Nucleus accumbens (tissue), 56 donors: ENCODE results near the gene ISM2.

Experiments
- DNase-seq, 56 donors: peaks; one replicate each; lab custom pipeline; 2025; lab: John Stamatoyannopoulos, UW

Gene ISM2

DNA sequence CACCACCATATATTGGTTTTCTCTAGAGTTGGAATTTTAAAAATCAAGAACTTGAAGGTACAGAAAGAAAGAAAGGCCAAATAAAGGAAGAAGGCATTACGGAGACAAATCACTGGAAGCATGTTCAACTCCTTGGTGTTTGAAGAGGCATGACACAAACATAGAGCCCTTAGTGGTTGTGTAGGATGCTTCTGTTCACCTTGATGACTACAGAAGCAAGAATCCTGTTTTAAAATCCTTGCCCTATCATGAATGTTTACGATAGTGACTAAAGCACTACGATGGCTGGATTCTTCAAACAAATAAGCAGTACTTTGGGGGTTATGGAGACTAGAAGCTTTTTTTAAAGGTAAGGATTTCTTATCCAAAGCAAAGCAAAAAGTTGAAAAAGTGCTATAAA, 10.3 kb upstream of the ISM2 start:
- DNase-seq: no peak

DNA sequence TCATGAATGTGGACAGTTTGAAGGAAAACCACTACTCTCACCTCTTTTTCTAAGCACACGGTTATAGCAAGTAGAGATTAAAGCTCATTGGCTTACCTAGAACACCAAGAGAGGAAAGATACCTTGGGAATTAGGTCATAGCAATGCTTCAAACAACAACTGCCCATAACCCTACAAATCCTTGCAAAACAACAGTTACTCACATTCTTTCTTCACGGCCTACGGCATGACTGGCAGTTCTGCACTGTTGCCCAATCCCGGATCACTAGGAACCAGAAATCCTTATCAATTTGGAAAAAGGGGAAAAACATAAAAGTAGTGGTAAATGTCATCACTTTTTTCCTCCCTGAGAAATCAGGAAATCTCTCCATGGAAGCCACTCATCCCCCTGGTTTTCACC, 9.6 kb upstream of the ISM2 start:
- DNase-seq: no peak

DNA sequence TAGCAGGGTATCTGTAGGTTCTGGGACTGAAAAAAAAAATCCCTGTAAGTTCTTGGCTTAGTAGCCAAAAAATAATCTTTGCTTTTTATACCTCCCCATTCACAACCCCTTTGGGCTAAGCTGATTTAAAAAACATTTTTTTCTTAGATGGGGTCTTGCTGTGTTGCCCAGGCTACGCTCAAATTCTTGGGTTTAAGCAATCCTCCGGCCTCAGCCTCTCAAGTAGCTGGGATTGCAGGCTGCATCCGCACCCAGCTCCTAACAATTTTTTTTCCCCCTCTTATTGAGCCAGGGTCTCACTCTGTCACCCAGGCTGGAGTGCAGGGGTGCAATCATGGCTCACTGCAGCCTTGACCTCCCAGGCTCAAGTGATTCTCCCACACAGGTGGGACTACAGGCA, 9.1 kb upstream of the ISM2 start:
- no peak for DNase-seq

DNA sequence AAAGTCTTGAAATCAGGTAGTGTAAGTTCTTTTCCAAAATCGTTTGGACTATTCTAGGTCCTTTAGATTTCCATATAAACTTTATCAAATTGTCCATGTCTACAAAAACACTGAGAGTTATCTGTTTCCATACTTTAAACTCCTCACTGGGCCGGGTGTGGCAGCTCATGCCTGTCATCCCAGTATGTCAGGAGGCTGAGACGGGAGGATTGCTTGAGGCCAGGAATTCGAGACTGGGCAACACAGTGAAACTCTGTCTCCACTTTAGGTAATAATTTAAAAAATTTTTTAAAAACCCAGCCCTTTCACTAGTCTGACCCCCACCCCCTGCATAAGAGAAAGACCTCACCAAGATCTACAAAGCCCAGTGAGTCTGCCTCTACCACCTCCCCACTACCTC, 6.4 kb upstream of the ISM2 start:
- no peak for DNase-seq

DNA sequence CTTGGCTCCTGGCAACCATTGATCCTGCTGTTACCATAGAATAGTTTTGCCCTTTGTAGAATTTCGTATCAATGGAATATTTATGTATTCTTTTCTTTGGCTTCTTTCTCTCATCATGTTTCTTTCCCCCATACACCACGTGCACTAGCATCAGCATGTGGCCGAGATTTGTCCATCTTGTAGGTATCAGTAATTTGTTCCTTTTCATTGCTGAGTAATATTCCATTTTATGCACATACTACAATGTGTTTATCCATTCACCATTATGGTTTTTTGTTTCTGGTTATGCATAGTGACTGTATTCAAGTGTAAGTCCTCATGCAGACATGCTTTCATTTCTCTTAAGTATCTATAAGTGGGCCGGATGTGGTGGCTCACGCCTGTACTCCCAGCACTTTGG, 4.5 kb upstream of the ISM2 start:
- no peak for DNase-seq

DNA sequence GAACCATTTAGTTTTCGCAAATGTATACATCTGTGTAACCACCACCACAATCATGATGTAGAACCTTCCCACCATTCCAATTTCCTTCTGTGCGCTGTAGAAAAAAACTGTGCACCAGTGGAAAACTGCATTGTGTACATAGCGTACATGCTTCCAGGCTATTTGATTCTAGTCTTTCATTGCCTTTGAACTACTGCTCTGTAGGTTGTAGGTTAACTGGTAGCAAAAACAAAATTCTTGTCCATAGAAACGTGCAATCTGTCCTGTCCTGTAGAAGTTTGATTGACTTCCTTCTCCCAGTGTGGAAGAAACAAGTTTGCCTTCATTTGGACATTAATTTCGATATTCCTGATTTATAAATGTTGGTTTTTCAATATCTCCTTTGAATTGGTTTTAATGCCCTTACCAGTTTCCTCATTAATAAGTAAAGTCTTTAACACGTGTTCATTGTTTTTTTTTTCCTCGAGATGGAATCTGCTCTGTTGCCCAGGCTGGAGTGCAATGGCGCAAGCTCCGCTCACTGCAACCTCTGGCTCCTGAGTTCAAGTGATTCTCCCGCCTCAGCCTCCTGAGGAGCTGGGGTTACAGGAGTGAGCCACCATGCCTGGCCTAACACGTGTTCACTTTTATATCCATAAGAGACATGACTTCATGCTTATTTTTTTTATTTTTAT, 3.6 kb upstream of the ISM2 start:
- no peak for DNase-seq

DNA sequence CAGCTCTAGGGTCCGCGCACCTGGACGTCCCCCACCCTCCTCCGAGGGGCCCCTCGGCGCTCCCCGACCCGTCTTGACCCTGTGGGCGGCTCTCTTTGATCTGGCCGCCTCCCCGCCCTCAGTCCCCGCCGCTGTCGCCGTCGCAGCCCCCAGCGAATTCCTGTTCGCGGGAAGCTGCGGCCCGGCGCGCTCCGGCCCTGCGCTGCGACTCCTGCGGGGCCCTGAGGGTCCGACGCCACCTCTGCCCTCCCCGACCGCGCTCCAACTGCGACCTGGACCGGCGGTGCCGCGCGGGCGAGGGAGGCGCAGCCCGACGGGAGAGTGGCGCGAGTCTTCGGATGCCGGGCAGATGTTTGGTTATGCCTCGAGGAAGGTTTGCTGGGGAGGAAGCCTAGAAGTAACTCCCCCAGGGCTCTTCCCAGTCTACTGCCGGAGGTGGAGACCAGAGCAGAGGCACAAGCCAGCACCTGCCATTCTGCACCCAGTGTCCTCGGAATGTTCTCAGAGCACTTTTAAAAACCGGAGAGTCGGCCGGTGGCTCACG, 440 bp upstream of the ISM2 start:
- peak in 1 of 56 donors; percentile 81 for DNase-seq

DNA sequence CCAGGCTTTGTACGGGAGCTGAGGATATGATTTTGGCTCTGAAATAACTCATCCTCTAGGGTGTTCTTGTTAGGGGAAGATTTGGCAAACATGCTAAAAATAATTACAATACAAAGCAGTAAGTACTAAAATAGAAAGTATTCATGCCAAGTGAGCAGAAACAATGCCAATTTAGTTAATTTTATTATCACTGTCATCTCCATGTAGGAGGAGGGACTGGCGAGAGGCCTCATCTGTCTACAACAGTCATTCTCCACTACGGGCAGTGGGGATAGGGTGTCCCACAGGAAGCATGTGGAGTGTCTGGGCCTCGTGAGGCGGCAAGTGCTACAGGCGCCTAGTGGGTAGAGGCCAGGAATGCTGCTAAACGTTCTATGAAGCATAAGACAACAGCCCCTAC, 3.3 kb downstream of the ISM2 start:
- no peak for DNase-seq

DNA sequence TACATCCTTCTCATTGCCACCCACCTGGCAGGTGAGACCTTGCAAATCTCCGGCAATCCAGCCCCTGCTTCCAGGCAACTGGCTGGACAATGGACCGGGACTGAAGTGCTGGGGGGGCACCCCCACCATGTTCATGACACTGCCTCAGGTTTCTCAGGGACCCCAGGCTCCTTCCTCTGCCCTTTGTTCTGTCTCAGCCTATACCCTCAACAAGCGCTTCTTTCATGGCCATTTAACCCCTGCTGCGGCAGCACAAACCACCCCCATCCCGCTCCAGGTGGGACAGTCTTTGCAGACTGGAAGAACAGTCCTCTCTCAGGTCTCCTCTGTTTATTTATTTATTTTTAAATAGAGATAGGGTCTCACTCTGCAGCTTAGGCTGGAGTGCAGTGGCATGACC, 7.6 kb downstream of the ISM2 start:
- no peak for DNase-seq

DNA sequence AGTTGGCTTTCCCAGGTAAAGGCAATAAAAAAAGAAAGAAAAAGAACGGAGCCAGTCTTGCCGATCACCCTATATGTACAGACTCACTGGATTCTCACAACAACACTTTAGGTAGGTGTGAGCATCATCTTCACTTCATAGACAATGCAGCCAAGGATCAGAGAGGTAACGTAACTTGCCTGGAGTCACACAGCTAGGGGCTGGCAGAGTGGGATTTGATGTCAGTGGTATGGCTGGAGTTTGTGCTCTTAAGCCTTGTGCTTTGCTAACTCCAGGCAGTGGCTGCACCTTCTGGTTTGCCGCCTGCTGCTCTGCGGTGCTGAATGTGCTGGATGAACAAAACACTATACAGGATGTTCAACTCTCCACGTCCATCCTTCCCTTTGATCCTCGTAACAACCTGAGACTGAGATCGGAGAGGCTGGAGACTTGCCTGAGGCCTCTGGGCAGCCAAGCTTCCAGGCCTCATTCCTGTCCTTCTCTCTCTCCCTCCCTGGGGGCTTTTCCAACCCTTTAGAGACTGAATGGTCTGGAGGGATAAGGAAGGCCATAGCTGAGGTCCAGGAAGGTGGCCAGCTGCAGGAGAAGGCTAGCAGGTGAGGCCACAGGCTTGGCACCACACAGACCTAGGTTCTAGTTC, 8.1 kb downstream of the ISM2 start:
- DNase-seq: no peak

DNA sequence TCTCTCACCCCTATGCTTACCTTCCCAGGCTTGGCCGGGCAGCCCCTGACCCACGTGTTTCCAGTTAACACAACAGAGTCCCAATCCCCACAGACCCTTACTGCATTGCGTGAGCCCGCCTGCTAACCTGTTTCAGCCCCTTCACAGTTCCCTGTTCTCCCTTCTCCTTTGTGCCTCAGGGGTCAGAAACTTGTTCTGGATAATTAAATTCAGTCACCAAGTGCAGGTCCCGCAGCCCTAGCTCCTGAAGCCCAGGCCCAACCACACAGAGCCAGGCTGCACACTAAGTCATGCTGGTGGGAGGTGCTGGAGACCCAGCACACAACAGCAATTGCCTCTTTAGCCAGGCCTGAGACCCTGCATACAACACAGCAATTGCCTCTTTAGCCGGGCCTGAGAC, 9.6 kb downstream of the ISM2 start:
- DNase-seq: no peak

DNA sequence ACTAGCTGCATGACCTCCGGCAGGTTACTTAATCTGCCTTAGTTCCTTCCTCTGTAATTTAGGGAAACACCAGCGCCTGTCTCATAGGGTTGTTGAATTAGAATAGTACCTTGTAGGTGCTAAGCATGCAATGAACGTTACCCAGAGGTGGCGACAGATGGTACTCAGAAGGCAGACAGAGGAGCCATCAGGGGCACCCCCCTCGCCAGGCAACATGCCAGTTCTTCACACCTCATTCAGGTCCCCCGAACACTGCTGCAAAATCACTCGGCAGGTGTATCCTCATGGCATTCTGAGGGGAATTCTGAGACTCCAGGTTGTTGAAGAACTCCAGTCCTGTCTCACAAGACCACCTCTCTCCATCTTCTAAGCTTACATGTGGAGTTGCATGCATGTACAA, 10.1 kb downstream of the ISM2 start:
- DNase-seq: no peak

DNA sequence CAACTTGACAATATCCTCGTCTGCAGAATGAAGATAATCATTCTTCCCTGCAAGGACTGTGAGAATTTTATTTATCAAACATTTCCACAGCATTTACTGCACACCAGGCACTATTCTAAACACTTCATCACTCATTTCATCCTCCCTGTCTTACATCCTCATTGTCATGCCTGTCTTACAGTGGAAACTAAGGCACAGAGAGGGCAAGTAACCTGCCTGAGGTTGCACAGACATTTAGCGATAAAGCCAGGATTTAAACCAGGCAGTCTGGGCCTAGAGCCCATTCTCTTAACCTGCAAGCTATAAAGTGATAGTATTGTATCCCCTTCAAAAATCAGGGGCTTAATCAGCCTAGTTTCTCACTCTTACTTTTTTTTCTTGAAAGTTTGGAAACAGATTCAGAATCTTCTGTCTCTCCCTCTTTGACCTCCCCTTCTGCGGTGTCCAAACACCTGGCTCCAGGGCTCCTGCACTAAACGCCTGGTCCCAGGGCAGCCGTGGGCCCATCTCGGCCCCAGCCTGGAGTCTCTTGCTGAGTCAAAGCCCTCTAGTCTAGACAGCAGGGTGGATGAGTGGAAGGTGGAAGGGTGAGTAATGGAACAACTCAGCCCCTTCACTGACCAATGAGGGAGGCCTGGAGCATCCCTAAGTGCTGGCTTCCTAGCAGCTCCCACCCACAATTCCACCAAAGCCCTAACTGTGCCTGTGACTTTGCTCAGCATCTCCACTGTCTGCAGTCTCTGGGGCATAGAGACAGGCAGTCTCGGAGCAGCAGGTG, 12.5 kb downstream of the ISM2 start:
- no peak for DNase-seq

DNA sequence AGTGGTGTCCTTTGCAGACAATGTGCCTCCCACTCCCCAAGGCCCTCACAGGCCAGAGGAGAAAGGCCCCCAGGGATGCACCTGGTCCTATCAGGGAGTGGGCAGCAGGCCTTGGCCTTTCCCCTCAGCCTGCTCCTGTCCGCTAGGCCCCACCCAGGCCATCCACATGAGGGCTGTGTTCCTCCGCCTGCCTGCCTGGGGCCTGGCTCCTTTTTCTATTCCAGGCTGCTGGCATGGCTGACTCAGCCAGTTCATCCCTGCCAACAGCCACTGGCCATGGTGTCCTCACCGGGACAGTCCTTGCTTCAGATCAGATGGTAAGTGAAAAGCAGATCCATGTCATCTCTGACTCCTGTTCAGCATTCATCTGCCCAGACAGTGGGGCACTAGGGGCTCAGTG, 13.4 kb downstream of the ISM2 start:
- no peak for DNase-seq

DNA sequence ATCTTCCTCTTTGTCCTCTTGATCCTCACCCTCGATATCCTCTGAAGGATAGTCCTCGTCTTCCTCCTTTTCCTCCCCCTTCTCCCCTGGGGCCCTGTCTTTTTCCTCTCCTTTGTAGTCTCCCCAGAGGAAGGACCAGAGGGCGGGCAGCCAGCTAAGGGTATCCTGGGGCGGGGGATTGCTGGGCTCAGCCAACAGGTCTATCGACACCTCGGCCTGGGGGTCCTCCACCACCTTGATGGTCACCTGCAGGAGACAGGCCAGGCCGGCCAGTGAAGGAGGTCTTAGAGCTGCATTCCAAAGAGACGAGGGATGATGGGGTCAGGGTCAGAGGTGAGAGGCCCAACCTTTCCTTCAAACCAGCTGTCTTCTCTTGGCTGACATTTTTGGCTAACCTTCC, 16.2 kb downstream of the ISM2 start:
- no peak for DNase-seq

DNA sequence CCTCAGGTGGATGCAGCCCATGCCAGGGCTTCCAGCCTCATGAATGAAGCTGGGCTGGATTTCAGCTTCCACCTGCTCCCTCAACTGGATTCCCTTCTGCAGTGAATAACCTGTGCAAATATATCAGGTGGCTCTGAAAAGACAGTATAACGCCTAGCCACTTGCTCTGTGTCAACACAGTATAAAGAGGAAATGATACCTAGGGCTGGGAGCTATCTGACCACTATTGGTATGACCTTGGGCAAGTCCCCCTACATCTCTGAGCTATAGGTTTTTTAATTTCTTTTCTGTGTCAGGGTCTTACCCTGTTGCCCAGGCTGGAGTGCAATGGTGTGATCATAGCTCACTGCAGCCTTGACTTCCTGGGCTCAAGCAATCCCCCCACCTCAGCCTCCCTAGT, 19.8 kb downstream of the ISM2 start:
- DNase-seq: no peak

DNA sequence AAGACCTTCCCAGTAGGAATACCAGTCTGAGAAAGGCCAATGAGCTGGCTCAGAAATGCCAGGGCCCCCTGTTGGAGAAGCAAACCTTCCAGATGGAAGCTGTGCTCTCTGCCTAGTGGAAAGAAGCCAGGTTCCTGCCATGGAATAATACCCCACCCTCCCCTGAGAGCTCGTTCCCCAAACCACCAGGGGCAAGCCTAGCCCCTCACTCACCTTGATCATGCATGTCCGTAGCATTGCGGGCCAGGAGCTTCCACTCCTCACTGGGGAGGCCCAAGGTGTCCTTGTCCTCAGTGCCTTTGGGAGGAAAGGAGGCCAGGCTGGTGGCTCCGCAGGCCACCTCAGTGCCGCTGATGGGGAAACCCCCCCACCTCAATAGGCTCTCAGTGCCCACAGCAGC, 20.6 kb downstream of the ISM2 start:
- no peak for DNase-seq

DNA sequence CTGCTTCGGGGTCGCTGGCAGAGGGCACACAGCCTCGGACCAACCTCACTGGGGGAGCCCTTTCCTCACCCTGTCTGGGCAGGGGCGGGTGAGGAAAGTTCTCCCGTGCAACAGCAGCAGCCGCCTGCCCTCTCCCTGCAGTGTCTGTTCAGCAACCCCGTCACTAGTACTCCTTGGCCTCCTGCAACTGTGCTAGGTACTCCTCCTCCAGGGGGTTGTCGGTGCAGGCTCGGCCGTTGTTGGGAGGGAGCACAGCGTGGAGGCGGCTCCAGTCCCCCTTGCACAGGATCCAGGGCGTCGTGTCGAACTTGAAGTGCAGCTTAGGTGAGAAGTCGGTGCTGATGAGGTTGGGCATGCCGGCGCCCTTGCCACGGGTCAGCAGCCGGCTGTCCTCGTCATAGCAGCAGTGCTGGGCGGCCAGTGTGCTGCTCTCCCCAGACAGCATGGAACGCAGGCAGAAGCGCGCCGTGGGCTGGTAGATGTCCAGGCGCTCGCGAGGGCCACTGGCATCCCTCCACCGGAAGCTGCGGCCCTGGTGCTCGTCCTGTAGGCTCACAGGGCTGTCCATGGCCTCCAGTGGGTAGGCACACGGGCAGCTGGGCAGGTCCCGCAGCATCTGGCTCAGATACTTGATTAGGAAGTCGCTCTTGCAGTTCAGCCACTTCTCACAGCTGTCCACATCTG, 23.0 kb downstream of the ISM2 start:
- DNase-seq: no peak

DNA sequence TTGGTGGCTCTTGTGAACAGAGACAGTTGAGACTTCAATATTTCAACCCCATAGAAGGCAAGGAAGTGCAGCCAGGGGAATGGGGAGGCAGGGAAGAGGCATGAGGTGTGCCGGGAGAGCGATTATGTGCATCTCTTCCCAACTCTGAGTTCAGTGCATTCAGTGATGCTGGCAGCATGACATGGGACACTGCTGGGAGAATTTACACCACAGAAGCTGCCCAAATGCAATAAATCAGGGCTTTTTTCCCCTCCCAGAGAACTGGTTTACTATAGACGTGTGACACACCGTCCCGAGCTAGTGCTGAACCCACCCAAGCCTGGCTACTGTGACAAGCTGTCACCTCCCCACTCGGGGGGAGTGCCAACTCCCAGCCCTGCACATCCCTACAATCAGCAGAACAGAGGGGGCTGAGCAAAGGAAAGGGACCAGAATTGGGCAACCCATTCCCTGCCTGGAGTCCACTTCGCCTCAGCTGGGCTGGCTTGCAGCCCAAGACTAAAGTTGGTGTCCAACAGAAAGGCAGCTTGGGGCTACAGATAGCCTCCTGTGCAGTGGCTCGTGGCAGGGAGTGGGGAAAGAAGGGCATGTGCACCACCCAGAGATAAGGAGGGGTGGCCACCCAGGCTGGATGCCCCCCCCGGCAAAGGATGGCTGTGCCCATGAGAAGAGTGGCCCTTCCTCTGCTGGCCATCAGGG, 24.0 kb downstream of the ISM2 start:
- no peak for DNase-seq

DNA sequence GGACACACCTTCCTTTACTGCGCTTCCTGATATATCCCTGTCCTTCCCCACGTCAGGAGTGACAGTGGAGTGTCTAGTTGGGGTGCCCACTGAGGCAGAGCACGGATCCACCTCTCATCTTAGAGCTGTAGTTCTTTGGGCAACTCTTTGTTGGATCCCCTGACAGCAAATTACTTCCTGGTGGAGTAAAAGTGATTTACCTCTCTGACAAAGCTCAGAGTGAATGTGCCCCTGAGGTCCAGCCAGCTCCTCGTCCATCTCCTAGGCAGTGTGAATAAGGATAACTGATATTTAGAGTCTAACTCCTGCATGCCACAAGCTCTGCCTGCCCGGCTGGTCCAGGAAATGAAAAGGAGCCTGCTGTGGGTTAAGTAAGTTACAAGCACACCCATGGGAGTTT, 24.7 kb downstream of the ISM2 start:
- no peak for DNase-seq
